ENCODE measurements around the gene COQ6.
A peak's percentile ranks its signal among the peaks of the same experiment; 100 is the strongest.
"Not testable (repeated sequence)": the region's sequence is repeated elsewhere in the genome, so short reads cannot be mapped to it uniquely, and the experiment has no call there.

COQ6 gene

DNA sequence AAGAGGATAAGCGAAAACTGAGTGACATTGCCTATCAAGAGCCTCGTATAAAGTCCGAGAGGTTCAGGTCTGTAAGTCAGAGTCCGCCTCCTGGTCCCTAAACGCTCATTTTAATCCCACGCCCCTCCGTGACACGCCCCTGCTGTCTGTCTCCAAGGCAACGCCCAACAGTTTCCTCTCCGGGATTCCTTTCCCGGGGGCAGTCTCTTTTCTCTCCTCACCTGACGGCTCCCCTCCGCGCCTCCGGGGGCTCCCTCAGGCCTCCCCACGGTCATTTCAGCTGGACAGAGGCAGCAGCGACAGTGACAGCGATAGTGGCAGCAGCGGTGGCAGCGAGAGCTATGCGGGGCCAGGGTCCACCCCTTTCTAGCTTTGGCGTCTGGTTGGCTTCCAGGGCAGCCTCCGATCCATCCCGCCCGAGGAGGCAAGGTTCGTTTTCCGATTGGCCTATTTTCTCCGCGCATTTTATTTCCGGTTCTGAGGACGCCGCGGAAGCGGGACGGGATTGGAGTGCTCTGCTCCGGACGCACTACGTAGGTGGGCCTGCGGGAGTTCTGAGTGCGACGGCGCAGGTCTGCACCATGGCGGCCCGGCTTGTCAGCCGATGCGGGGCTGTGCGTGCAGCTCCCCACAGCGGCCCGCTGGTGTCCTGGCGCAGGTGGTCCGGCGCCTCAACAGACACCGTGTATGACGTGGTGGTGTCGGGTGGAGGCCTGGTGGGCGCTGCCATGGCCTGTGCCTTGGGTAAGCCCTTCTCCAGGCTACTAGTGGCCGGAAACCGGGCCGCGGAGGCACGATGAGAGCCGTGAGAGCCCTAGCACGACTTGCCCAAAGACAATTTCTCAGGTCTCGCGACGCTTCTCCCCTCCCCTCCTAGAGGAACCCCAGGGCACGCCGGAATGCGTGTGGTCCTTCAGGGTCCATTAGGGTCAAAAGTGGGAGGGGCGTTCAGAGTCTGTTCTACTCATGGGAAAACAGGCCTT, at the start of gene COQ6, which contains the start of gene FAM161B:
Gene COQ6 (plus strand): TSS at position 551 of the 983 bp plus-strand sequence. CDS start 31 bp downstream, at position 582.
Gene FAM161B (minus strand): TSS at position 343 of the 983 bp plus-strand sequence. CDS start 68 bp downstream, at position 275.
- peak; percentile 80 for DNase-seq

DNA sequence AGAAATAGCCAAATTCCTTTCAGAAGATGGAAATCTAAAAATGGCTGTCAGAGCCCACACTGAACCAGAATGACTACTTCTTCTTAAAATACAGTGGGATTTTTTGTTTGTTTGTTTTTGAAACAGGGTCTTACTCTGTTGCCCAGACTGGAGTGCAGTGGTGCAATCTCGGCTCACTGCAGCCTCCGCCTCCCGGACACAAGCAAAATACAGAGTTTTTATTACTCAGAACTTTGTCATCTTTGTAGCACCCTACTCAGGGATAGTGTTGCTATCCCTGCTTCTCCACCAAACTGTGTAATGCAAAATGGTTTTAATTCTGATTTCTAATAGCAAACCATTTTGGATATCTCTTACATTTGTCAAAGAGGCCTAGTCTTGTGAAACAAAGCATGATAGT, 47.1 kb upstream of the COQ6 start:
- DNase-seq = no peak

DNA sequence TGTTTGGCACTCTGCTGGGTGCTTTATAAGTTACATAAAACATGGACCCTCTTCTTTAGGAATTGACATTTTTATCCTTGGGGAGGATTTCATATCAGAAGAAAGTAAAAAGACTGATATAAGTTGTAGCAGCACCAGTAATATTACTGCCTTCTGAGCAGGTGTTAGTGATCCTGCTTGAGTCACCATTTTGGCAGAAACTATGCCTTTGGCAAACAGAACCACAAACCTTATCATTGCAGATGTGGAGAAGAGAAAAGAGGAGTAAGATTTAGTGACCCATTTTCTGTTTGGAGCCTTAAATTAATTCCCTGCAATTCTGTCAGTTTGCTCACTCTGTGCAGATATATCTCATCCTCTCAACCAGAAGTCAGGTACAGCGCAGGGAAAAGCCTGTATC, 40.4 kb upstream of the COQ6 start:
- no peak for DNase-seq

- DNase-seq = no peak
These were observed 36.8 kb upstream of the COQ6 start for GRCh38 chr14:73913256-73913655.

DNA sequence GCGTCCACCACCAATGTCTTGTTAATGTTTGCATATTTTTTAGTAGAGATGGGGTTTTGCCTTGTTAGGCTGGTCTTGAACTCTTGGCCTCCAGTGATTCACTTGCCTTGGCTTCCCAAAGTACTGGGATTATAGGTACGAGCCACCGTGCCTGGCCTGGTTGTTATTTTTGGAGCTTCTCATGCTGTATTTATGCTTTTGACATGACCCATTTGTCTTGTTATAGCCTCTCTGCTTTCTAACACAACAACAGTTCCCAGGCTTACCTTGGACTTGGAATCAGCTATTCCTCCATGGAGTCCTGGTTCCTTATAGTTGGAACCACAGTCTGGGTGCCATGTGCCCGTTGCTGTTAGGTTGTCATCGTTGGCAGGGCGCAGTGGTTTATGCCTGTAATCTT, 33.8 kb upstream of the COQ6 start:
- no peak for DNase-seq

DNA sequence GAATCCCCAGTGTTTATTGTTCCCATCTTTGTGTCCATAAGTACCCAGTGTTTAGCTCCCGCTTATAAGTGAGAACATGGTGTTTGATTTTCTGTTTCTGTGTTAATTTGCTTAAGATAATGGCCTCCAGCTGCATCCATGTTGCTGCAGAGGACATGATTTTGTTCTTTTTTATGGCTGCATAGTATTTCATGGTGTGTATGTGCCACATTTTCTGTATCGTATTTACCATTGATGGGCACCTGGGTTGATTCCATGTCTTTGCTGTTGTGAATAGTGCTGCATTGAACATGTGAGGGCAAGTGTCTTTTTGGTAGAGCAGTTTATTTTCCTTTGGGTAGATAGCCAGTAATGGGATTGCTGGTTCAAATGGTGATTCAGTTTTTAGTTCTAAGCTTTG, 30.6 kb upstream of the COQ6 start:
- not testable (repeated sequence) for DNase-seq

DNA sequence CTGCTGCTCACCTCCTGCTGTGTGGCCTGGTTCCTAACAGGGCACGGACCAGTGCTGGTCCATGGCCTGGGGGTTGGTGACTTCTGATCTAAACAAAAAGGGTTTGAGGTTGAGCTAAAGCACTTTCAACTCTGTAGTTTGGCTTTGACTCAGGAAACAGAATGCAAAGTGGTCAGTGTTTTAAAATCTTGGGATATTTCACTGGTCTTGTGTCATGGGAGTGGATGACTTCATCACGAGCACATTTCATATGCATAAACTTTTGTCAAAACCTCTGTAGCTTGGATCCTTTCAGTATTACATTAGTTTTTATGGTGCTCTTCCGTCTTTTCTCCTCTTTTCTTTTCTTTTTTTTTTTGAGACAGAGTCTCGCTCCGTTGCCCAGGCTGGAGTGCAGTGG, 25.8 kb upstream of the COQ6 start:
- DNase-seq = no peak

- no peak for DNase-seq
These were observed 14.4 kb upstream of the COQ6 start for GRCh38 chr14:73935666-73936065.

- no peak for DNase-seq
These were observed 13.6 kb upstream of the COQ6 start for GRCh38 chr14:73936548-73936947.

GRCh38 chr14:73937012-73937411, 13.1 kb upstream of the COQ6 start:
- DNase-seq = no peak

GRCh38 chr14:73942180-73942579, 7.9 kb upstream of the COQ6 start:
- no peak for DNase-seq

DNA sequence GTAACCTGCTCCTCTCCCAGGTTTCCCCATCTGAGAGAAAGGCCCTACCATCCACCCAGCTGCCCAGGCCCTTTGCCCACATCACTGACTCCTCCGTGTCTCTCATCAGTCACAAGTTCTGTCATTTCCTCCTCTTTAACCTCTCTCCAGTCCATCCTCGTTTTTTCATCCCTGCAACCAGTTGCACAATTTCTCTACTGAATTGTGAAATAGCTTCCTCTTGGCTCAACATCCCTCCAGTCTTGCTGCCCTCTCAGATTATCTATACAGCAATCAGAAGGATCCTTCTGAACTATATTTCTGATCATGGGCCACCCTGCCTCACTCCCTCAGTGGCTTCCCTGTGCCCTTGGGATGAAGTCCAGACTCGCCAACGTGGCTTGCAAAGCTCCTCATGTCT, 7.0 kb upstream of the COQ6 start:
- DNase-seq = no peak

GRCh38 chr14:73944432-73945158, 5.5 kb upstream of the COQ6 start:
- no peak for DNase-seq

DNA sequence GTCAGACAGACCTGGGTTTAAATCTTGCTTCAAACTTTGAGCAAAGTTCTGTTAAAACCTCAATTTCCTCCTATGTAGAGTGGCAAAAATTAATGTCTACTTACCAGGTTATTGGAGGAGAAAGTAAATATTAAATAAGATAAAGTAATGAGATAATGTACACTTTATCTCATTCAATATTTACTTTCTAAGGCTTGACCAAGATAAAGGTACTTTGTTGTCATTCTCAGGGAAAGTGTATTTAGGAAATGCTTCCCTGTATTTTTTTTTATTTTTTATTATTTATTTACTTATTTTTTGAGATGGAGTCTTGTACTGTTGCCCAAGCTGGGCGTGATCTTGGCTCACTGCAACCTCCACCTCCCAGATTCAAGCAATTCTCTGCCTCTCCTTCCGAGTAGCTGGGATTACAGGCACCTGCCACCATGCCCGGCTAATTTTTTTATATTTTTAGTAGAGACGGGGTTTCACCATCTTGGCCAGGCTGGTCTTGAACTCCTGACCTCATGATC, 4.9 kb upstream of the COQ6 start:
- no peak for DNase-seq

DNA sequence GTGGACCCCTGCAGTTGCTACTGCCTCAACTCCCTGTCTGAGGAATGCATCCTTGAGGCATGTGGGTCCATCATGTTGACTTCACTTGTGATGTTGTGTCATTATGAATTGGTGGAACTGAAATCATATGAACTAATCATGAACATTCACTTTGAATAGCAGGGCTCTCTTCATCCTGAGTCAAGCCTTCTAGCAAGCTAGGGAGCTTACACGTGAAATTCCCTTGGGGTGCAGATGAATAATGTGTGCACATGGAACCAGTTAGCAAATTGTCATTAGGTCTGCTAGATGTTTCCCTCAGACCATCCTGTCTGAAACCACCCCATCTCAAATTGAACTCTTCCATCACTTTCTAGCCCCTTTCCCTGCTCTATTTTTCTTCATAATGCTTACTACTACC, 3.6 kb downstream of the COQ6 start:
- DNase-seq = no peak

- DNase-seq = no peak
These were observed 5.6 kb downstream of the COQ6 start for GRCh38 chr14:73955674-73956073.

DNA sequence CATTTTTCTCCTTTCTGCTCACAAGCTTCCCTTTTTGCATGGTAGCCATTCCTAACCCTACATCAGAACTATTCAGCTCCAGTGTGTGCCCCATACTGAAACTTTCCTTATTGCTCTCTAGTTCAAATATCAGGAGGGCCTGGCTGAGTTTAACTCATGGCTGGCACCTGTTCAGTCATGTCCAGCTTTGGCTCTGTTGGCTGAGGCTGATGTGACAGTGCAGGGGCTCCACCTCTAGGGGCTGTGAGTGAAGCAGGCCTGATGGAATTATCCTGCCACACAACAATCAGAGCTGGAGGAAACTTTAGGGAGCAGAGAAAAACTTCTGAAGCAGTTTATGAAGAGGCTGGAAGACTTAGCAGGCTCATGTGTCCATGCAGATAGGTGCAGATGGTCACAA, 8.5 kb downstream of the COQ6 start:
- DNase-seq = no peak

DNA sequence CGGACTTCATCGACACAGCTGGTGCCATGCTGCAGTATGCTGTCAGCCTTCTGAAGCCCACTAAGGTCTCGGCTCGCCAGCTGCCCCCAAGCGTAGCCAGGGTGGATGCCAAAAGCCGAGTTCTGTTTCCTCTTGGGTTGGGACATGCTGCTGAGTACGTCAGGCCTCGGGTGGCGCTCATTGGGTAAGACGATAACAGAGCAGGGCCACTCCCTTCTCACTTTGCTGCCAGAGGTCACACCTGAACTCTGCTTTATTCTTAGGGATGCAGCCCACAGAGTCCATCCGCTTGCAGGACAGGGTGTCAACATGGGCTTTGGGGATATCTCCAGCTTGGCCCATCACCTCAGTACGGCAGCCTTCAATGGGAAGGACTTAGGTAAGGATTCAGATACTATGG, 11.1 kb downstream of the COQ6 start:
- DNase-seq = no peak

- no peak for DNase-seq
These were observed 15.1 kb downstream of the COQ6 start for GRCh38 chr14:73965216-73965615.

DNA sequence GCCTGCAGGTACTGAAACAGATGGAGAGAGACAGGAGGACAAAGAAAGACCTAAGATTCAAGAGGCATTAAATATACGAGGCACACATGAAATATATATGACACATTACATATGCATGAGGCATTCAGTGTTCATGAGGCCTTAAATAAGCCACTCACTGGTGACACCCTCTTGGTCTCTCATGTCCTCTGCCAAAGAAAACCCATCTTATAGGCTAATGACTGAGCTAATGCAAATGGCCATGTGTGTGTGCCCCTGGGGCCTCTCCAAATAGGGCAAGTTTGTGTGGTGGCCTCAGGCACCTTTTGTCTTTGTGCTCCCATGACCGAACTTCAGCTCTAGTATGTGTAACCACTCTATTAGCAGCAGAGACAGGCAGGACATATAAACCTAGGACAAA, 18.8 kb downstream of the COQ6 start:
- DNase-seq = no peak

- no peak for DNase-seq
These were observed 23.4 kb downstream of the COQ6 start for GRCh38 chr14:73973497-73973896.

DNA sequence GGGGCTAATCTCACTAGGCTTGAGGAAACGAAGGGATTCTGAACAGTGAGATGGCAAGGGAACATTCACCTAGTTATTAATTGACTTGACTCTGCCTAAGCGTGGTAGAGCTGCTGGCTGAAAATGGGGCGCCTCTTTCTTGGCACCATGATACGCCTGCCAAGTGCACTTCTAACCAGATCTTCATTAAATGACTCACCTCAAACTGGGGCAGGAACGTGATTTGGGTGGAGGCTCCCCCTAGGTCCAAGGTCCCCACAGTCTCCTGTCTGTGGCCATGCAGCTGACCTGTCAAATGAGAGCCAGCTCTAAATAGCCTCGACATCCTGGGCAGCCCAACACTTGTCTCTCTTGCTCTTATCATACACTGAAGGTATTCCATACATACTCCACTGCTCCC, 26.0 kb downstream of the COQ6 start:
- no peak for DNase-seq

DNA sequence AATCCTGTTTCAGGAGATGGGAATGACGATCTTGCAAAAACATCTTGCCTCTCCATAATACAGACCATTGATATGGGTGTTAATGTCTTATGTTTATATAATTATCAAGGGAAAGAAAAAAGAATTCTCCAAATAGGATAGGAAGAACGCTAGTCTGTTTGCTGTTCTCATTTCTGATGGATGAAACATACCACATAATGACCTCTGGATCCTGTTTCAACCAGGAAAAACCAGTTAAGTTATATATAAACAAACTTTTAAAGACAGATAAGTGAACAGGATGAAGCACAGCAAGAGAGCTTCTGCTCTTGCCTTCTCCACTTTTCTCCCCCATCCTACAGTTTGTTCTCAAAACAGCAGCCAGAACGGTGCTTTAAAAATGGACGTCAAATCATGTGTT, 27.8 kb downstream of the COQ6 start:
- no peak for DNase-seq

- DNase-seq = no peak
These were observed 38.0 kb downstream of the COQ6 start for GRCh38 chr14:73988065-73988464.

All from stimulated activated CD4-positive, alpha-beta T cell treated with anti-CD3 and anti-CD28 coated beads, Interleukin-12 subunit alpha, Interleukin-12 subunit beta, amount 100 ng/mL, for 4 hours (primary cell).